ENCODE results near the gene SLC5A3.

Gene SLC5A3

DNA sequence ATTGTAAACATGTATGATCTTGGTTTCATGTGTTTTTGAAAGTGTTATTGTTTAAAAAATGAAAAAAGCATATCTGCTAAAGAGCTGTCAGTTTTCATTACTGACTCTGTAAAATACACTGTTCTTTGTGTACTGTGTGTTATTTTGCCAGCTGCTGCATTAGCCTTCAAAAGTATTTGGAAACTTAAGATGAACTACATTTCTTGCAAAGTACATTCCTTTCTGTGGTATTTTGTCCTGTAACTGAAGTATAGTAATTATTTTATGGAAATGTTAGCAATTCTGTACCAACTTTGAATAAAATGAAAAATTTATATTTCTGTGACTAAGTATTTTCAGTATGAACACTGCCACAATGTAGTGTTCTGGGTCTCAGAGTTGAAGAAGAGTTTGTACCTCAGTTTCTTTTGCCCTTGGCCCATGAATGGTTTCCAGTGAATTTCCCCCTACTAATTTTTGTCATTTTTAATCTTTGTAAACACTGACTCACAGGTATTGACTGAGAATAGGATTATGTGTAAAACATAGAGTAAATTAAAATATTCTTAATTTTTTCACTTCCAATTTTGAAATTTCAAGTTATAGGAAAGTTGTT, 32.7 kb downstream of the SLC5A3 start:
- no peak for DNase-seq

DNA sequence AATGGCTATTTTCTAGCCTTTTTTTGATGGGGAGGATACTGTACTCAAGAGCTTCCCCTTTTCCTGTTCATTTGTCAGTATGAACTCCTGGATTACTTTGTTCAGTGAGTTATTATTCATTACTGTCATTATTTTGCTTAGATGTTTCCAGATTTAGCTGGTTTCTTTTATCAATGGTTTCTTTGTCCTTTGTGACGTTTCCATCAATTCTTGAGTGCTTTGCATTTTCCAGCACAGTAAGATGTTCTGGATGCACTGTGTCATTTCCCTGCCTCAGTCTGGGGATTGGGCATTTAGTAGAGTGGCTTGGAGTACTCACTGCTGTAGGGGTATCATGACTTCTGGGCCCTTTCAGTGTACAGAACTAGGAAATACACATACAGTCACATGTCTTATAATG, 34.2 kb downstream of the SLC5A3 start:
- no peak for DNase-seq

DNA sequence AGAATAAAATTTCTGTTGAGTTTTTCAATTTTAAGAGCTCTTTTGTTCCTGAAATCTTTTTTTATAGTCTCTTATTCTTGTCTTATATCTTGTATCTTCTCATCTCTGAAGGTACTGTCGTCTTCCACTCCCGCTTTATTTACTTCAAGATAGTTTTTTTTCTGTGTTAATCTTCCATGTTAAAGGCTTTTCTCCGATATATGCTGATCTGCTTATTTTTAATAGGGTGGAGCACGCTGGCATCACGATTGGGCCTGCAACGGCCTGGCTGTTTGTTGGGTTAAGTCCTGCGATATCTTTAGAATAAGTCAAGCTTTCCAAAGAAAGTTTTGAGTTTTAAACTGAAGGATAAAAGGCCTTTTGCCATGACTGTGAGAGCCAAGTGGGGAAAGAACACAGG, 35.7 kb downstream of the SLC5A3 start:
- DNase-seq, result no peak

DNA sequence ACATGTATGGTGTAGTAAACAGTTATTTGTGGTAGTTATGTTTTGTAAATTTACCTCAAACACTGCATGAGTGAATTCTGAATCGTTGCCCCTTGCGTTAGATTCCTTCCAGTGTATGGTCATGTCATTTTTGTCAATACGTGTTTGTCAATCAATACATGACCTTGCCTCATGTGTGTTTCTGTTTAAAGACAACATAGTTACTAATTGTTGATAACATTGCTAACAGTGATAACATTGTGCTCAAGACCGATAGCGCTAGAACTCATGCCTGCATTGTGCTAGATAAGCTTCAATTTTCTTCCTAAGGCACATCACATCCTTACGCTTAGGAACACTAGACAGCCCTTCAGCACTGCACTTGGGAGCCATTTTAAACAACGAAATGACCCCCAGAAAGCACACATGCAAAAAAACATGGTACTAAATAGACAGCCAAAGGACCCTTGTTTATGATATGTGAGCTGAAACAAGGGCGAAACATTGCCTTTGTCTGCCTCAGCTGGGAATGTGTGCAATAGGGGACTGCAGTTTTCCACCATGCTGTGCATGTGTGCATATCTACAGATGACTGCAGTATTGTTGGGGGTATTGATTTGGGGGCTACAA, 37.3 kb downstream of the SLC5A3 start:
- DNase-seq, result no peak

DNA sequence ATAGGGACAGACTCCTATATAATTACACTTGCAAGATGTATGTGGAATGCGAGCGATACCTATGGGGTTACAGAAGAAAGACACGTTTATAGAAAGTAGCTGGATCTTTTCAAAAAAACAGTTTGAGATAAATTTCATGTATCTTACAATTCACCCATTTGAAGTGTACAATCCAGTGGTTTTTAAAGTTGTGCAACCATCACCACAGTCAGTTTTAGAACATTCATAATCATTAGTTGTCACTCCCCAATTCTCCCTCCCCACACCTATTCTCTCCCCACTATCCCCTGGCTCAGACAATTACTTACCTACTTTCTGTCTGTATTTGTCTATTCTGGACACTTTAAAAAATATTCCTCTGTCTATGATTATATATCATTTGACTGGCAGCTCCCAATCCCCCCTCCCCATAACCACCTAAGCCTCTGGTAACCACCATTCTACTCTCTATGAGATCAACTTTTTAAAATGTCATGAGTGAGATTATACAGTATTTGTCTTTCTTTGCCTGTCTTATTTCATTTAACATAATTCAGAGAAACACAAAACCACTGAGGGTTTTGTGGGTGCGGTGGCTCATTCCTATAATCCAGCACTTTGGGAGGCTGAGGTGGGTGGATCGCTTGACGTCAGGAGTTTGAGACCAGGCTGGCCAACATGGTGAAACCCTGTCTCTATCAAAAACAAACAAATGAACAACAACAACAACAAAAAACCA, 39.1 kb downstream of the SLC5A3 start:
- no peak for DNase-seq

DNA sequence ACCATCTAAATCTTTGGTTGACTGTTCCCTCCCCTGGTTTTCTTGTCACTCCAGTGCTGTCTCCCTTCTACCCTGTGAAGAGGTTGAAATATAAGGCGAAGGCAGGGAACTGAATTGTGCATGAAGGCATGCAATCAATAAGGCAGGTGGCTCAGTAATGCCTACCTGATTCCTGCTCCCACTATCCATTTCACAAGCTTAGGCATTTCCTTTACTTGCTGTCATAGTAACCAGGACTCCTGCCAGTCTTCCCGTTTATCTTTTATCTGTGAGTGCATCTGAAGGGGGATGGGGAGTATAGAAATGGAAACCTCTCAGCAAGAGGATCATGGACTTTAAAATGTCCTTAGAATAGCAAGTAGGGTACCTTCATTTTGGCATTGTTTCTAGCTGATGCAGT, 40.5 kb downstream of the SLC5A3 start:
- DNase-seq, result no peak

DNA sequence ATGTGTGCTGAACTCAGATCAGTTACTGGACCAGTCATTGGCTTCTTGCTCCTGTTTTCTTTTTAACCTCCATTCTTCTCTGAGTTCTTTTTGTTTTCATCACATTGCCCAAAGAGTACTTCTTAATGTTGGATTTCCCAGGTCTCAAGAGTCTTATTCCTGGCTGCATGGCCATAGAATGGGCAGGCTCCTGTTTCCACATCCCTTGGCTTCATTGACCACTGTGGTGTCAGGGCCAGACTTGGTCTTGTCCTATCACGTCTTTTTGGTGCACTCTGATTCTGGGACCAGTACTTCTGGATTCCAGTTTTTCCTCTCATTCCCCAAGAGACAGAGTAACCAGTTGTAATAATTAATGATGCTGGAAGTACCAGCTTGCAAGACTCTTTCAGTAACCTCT, 41.8 kb downstream of the SLC5A3 start:
- DNase-seq, result no peak

DNA sequence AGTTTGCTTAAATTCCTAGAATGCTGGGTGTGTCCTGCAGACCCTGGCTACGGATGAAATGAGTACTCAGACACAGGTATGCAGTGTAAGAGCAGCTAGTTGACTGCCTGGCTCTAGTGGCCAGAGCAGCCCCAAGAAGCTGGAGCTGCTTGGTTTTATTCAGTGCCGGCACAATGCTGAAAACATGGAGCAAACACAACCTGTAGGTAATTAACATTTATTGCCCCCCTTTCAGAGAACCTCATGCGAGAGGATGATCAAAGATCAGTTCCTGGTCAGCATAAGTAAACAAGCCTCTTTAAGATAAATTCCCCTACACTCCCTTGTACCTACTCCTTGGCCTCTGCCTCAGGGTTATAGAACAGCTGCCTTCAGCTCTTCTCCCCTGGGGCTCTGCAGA, 43.2 kb downstream of the SLC5A3 start:
- no peak for DNase-seq

DNA sequence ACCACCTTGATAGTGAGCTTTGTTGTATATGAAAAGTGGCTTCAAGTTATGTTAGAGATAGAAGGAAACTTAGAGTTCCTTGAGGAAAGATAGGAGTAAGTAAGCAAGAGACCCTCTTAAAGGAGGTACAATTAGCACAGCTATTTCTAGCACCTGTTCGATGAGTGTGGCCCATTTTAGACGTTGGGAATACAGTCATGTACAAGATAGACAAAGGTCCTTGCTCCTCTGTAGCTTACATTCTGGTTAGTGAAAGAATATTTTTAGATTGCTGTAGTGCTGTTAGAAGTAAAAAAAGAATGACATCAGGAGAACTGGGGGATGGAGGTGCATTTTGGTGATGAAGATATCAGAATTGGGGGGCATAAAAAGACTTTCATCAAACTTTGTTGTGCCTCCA, 47.5 kb downstream of the SLC5A3 start:
- DNase-seq, result no peak

DNA sequence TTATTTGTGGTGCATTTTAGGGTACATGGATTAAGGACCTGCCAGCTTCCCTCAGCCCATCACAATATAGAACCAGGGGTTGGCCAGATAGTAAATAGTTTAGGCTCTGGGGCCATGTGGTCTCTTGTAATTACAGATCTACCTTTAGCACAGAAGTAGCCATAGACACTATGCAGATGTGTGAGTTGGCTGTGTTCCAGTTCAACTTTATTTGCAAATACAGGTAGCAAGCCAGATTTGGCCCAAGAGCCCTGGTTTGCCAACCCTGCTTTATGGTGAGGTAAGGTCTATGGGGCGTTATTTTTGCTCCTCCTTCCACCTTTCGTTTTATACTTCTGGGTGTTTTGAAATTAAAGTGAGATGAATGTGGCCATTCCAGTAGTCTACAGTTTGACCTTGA, 48.7 kb downstream of the SLC5A3 start:
- no peak for DNase-seq

Data from NCI-H2171 (cell line).